Measurements from ENCODE around the gene TIMP1. TPM values are rescaled to one million over a fixed set of nuclear protein-coding genes. Genes with fewer than 3 reads are reported as not detected.

The TIMP1 gene
- total and polyA plus RNA-seq, 2 donors (not counting 1 experiment from before 2014, with no cell fraction given): 8.8 to 12.8 TPM

GRCh38 chrX:47632666-47633065 is 50.4 kb downstream of the TIMP1 start:
- 80% methylated on average over 2 of the region's 4 CpGs for WGBS (ENCODE audit: insufficient coverage)
- H3K9ac ChIP-seq (ENCODE audit: low read length): no peak overlapping the region

GRCh38 chrX:47633689-47634590 is 51.7 kb downstream of the TIMP1 start:
- intact Hi-C loops (cut with micrococcal nuclease): no loop called here
- ATAC-seq (ENCODE audit: low read depth) (no peak), DNase-seq (no peak)
- H3K4me1 ChIP-seq (ENCODE audit: control insufficient read depth in 2 of 2, insufficient read depth in 2 of 2, low read length in 2 of 2): peaks cover 7 to 16% of the 10 kb centered on the region in 2 donors
- CTCF ChIA-PET: interaction anchor here (1.7 kb wide), 1 partner anchor 10 kb away, joined by 3 read pairs; no protein-coding TSS in a partner anchor
- POLR2A ChIA-PET: no interaction called here
- H3K9ac ChIP-seq (ENCODE audit: low read length): no peak overlapping the region
- no peak overlapping the region for H3K27ac ChIP-seq (ENCODE audit: low read length in 2 of 2)
- H3K27me3 Mint-ChIP-seq: no peaks in the 10 kb centered on the region
- H3K9me3 Mint-ChIP-seq (ENCODE audit: insufficient read depth): no peaks in the 10 kb centered on the region
- H3K4me1 Mint-ChIP-seq: peaks cover 20% of the 10 kb centered on the region
- no peak overlapping the region for H2AFZ ChIP-seq (ENCODE audit: insufficient read depth, low read depth, low read length, poor library complexity, severe bottlenecking)
- TF ChIP-seq EZH2 (IDR thresholded peaks at IDR 0.05; ENCODE audit: borderline replicate concordance, insufficient read depth, low read depth, low read length, poor library complexity, severe bottlenecking): no peak
- TF ChIP-seq, protein P1, sequence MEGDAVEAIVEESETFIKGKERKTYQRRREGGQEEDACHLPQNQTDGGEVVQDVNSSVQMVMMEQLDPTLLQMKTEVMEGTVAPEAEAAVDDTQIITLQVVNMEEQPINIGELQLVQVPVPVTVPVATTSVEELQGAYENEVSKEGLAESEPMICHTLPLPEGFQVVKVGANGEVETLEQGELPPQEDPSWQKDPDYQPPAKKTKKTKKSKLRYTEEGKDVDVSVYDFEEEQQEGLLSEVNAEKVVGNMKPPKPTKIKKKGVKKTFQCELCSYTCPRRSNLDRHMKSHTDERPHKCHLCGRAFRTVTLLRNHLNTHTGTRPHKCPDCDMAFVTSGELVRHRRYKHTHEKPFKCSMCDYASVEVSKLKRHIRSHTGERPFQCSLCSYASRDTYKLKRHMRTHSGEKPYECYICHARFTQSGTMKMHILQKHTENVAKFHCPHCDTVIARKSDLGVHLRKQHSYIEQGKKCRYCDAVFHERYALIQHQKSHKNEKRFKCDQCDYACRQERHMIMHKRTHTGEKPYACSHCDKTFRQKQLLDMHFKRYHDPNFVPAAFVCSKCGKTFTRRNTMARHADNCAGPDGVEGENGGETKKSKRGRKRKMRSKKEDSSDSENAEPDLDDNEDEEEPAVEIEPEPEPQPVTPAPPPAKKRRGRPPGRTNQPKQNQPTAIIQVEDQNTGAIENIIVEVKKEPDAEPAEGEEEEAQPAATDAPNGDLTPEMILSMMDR (IDR thresholded peaks at IDR 0.05): no peak
- no peak overlapping the region for H3K4me3 Mint-ChIP-seq
- H3K79me2 ChIP-seq (ENCODE audit: control insufficient read depth, insufficient read depth, low read length): no peaks in the 10 kb centered on the region
- H3K36me3 ChIP-seq (replicated peaks in 1 of 2; ENCODE audit: control extremely low read depth in 1 of 2, control insufficient read depth in 1 of 2, extremely low read depth in 1 of 2, insufficient read depth in 2 of 2, low read length in 1 of 2): peaks cover 0 to 13% of the 10 kb centered on the region in 2 experiments
- H3K27me3 ChIP-seq (replicated peaks in 1 of 4; ENCODE audit: control extremely low read depth in 1 of 4, control insufficient read depth in 3 of 4, insufficient read depth in 4 of 4, low read length in 3 of 4): no peaks in the 10 kb centered on the region
- H3K9me3 ChIP-seq (ENCODE audit: control extremely low read depth in 1 of 3, control insufficient read depth in 2 of 3, insufficient read depth in 1 of 3, low read length in 2 of 3): no peaks in the 10 kb centered on the region
- 78% methylated on average over 10 of the region's 14 CpGs for WGBS (ENCODE audit: insufficient coverage)
- no peaks in the 10 kb centered on the region for H4K20me1 ChIP-seq (ENCODE audit: control insufficient read depth, insufficient read depth, low read length, poor library complexity, severe bottlenecking)
- no peak overlapping the region for H3K27ac Mint-ChIP-seq
- H3K4me3 ChIP-seq (ENCODE audit: control extremely low read depth in 1 of 5, extremely low read depth in 1 of 5, insufficient read depth in 1 of 5, low read depth in 2 of 5, low read length in 4 of 5): no peak overlapping the region
- H3K4me2 ChIP-seq (replicated peaks; ENCODE audit: low read depth, low read length, poor library complexity, severe bottlenecking): no peak overlapping the region

More at GRCh38 chrX:47632666-47633065, 50.4 kb downstream of the TIMP1 start:
- Mint-ChIP-seq H3K27ac (no peak overlapping the region), H3K9me3 (ENCODE audit: insufficient read depth) (no peaks in the 10 kb centered on the region), H3K4me1 (peaks cover 20% of the 10 kb centered on the region), H3K4me3 (no peak overlapping the region), H3K27me3 (no peaks in the 10 kb centered on the region)
- Histone ChIP-seq H3K36me3 (replicated peaks in 1 of 2; ENCODE audit: control extremely low read depth in 1 of 2, control insufficient read depth in 1 of 2, extremely low read depth in 1 of 2, insufficient read depth in 2 of 2, low read length in 1 of 2) (peaks cover 0 to 7% of the 10 kb centered on the region in 2 experiments), H3K9me3 (ENCODE audit: control extremely low read depth in 1 of 3, control insufficient read depth in 2 of 3, insufficient read depth in 1 of 3, low read length in 2 of 3) (no peaks in the 10 kb centered on the region), H3K4me3 (ENCODE audit: control extremely low read depth in 1 of 5, extremely low read depth in 1 of 5, insufficient read depth in 1 of 5, low read depth in 2 of 5, low read length in 4 of 5) (no peak overlapping the region), H3K27ac (ENCODE audit: low read length in 2 of 2) (no peak overlapping the region), H3K4me1 (ENCODE audit: control insufficient read depth in 2 of 2, insufficient read depth in 2 of 2, low read length in 2 of 2) (peaks cover 7 to 12% of the 10 kb centered on the region in 2 donors), H4K20me1 (ENCODE audit: control insufficient read depth, insufficient read depth, low read length, poor library complexity, severe bottlenecking) (no peaks in the 10 kb centered on the region), H3K4me2 (replicated peaks; ENCODE audit: low read depth, low read length, poor library complexity, severe bottlenecking) (no peak overlapping the region), H3K27me3 (replicated peaks in 1 of 4; ENCODE audit: control extremely low read depth in 1 of 4, control insufficient read depth in 3 of 4, insufficient read depth in 4 of 4, low read length in 3 of 4) (no peaks in the 10 kb centered on the region), H3K79me2 (ENCODE audit: control insufficient read depth, insufficient read depth, low read length) (no peaks in the 10 kb centered on the region), H2AFZ (ENCODE audit: insufficient read depth, low read depth, low read length, poor library complexity, severe bottlenecking) (no peak overlapping the region)
- POLR2A ChIA-PET: no interaction called here
- DNase-seq (no peak), ATAC-seq (ENCODE audit: low read depth) (no peak)
- CTCF ChIA-PET: no interaction called here
- TF ChIP-seq, protein P1 (IDR thresholded peaks at IDR 0.05): no peak
- no peak for TF ChIP-seq EZH2 (IDR thresholded peaks at IDR 0.05; ENCODE audit: borderline replicate concordance, insufficient read depth, low read depth, low read length, poor library complexity, severe bottlenecking)
- intact Hi-C loops (cut with micrococcal nuclease): no loop called here
